ENCODE results near the gene ADAMTSL1. TPM values are rescaled to one million over a fixed set of nuclear protein-coding genes. Genes with fewer than 3 reads are reported as not detected.

The ADAMTSL1 gene
- total RNA-seq, 1 experiment from 2014 or later = 74.5 TPM

DNA sequence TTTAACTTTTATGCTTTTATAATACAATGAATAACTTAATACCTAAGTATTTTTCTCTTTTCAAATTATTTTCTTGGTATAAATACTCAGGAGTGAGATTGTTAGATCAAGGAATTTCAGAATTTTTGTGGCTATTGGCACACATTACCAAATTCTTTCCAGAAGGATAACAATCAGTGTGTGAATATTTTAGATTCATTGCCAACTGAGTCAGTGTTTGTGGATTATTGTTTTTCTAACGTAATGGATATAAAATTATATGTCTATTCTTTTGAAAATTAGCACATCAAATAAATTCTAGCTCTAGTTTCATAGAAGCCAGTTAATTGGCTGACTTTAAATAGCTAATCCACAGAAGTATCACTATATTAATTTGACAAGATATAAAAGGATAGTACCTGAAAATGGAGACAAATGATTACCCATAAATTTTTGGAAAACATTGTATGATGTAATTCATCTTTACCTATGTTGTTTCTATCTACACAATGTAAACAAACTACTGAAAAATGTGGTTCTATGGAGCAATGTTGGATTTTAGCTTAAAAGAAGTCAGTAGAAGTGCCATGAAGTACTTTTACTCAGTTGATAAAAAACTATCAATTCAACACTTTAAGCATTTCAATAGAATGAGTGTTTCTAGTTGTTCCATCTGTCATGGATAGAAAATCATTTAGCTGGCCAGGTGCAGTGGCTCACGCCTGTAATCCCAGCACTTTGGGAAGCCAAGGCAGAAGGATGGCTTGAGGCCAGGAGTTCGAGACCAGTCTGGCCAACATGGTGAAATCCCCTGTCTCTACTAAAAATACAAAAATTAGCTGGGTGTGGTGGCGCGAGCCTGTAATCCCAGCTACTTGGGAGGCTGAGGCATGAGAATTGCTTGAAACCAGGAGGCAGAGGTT is 185.1 kb downstream of the ADAMTSL1 start:
- DNase-seq (ENCODE audit: low read depth) = peak; percentile 59

DNA sequence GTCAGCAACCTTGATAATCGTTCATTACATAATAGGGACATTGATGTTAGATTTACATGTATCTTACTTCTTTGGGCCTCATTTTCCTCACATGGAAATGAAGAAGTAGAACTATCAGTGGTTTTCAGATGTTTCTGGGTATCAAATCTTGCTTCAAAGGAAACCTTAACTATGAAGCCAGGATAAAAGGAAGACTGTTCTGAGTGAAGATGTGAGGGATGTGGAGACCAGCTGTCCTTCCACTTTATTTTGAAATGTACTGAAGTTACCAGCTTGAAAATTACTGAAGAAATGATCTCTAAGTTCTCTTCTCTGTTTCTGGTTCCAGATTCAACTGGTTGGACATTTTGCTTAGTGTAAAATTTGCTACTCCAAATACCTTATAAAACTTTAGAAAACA is 186.0 kb downstream of the ADAMTSL1 start:
- no peak for DNase-seq (ENCODE audit: low read depth)

DNA sequence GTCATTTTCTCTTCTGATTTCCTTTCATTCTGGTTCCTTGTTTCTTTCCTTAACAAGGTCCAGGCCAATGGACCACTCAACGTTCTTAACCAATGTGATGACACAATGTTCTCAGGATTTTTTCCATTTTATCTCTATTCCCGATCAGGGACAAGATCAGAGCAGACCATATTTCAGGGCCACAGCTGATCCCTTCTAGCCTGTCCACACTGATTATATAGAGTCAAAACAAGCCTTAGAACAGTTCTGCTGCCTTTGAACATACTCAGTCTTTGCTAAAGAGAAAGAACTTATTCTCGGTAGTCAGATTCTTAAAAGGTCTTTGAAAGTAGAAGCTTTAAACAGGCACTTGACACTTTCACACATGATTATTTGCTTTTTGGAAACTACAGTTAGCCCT is 188.4 kb downstream of the ADAMTSL1 start:
- DNase-seq (ENCODE audit: low read depth) = no peak

DNA sequence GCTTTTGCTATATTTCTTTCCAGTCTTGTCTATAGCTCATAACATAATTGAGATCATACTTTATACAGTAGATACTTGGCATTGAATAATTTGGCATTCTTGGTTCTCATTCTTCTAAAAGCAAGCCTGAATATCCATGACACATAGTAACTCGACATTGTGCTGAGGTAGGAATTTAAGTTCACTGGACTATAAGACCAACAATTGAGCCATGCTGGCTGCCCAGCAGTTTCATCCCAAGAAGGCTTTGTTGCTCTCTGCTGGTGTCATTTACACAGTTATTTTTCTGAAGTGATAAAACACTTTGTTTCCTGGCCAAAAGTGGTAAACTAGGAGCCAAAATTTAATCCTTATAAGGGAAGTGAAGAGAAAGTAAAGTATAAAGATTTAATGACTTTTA is 192.0 kb downstream of the ADAMTSL1 start:
- peak; percentile 17 for DNase-seq (ENCODE audit: low read depth)

DNA sequence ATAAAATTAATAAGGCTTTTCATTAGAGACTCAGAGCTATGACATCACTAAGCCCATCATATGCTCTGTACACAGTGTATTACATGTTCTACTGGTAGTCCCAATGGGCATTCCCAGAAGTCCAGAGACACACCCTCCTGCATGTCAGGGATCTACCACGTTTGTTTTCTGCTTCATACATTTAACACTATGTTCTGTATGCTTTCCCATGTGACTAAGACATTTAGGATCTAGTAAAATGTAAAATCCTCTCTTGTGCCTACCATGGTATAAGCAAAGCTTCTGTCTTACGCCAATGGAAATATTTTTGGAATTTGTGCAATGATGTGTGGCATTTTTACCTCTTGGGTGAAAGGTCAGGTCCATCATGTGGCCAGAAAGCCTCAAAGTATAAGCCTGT is 192.4 kb downstream of the ADAMTSL1 start:
- peak; percentile 29 for DNase-seq (ENCODE audit: low read depth)

DNA sequence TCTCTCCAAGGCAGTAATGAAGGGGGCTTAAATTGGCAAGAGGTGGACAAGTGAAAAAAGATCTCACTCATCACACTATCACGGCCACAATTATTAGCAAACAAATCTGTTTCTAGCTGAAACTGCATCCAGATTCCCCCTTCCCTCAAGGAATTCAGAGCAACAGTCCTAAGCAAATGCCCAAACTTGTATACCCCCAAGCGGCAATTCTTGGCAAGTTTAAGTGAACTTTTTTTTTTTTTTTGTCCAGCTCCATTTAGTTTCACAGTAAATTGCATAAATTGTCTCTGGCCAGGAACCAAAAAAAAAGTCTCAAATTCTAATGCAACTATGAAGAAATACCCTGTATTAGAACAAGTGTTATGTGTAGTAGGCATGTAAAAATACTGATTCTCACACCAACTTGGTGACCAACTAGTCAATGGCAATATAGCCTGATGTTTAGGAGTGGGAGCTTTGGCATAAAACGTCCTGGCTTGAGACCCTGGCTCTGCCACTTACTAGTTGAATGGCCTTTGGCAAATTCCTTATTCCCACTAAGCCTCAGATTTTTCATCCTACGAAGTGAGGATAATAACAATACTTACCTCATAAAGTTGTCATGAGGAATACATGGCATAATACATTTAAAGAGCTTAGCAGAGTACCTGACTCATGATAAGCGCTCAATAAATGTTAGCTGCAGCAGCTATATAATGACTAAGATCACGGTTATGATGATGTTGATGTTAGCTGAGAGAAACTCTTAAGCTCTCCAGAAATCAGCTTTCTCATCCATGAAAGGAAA is 193.2 kb downstream of the ADAMTSL1 start:
- DNase-seq (ENCODE audit: low read depth) = peak; percentile 11

DNA sequence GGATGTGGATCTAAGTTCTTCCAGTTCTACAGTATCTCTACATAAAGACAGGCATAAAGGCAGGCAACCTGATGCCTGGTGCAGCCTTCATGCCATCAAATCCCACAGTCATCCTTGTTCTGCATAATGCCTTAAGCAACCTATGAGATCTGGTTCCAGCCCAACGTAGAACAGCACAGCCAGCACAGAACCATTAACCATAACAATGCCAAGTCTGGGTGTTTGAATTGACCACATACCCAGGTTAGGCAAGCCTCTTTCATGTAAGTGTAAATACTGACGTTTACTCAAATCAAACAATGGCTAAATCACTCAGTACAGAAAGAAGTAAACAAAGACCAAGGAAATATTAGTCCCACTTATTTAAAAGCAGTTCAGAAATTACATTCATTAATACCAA is 195.0 kb downstream of the ADAMTSL1 start:
- DNase-seq (ENCODE audit: low read depth) = no peak

DNA sequence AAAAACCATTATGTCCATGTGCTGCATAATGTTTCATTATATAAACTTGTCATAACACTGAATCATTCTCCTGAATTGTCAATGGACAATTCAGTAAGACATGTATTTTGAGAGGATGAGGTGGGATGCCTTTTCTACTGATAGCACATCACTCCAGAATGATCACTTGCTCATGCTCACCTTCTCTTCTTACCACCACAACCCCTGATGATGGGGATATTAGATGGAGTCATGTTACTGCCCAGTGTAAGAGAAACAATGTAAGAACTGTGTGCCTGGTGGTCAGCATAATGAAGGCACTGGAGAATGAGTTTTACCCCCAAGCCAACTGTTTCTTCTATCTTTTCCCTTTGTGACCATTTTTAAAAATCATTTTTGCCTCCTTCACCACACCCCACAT is 198.8 kb downstream of the ADAMTSL1 start:
- DNase-seq (ENCODE audit: low read depth) = peak; percentile 29

DNA sequence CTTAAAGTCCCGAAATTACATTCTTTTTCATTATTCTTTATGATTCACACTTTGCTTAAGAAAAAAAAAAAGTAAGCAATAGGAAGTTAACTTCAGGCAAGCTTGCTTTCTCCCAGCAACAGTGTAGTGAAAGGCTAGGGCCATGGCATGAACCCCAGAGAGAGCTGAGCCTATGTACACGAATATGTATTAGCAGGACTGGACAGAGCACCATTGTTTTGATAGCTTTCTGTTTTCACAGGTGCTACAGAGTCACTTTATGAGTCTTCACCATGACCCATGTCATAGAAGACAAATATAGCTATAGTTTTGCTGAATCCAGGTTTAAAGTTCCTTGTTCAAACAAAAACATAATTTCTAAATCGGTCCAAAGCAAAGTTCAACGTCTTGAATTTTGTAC is 199.2 kb downstream of the ADAMTSL1 start:
- peak; percentile 14 for DNase-seq (ENCODE audit: low read depth)

DNA sequence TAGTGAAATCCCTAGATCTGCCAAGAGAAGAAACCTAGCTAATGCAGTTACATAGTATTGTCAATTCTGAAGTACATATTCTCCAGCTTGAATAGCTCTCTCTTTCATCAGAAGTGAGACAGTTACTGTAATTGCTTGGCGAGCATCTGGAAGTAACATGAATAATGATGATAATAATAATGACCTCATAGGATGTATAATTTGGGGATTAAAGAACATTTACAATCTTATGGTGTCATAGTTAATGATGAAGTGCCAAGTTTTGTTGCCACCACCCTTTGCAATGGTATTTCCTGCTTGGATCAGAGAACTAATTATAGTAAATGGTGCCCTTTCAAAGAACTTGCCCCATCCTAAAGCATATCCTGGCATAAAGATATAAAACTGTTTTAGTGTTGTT is 201.4 kb downstream of the ADAMTSL1 start:
- no peak for DNase-seq (ENCODE audit: low read depth)

DNA sequence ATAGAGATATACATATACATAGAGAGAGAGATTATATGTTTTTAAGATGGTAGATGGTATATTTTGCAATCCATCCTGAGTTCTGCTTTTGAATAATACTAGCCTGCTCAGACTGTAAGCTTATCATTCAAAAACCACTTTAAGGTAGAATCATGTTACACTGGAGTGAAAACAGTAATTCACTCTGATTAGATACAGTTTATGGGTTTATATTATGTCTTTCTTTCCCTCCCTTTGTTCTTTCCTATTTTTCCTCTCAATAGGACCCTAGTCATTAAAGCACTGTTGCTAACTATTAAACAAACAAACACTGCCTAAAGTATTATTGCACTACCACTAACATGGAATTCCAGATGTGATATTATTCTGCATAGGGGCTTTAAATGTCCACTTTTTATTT is 202.0 kb downstream of the ADAMTSL1 start:
- DNase-seq (ENCODE audit: low read depth) = no peak

DNA sequence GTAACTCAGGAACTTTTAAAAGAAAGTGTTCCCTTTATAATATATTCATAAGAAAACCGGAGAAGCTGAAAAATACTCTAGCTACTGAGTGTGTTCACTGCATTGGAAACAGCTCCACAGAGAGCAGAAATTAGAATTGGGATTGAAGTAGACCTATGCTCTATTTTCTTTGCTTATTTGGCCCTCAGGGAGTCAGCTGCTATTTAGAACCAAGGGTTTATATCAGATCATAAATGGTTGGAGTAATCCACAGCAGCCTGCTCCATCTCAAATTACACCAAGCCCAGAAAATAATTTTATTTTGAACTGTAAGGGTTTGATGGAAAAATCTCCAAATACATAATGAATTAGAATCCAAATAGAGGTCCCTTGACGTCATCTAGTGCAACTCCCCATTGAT is 202.6 kb downstream of the ADAMTSL1 start:
- DNase-seq (ENCODE audit: low read depth) = peak; percentile 22

DNA sequence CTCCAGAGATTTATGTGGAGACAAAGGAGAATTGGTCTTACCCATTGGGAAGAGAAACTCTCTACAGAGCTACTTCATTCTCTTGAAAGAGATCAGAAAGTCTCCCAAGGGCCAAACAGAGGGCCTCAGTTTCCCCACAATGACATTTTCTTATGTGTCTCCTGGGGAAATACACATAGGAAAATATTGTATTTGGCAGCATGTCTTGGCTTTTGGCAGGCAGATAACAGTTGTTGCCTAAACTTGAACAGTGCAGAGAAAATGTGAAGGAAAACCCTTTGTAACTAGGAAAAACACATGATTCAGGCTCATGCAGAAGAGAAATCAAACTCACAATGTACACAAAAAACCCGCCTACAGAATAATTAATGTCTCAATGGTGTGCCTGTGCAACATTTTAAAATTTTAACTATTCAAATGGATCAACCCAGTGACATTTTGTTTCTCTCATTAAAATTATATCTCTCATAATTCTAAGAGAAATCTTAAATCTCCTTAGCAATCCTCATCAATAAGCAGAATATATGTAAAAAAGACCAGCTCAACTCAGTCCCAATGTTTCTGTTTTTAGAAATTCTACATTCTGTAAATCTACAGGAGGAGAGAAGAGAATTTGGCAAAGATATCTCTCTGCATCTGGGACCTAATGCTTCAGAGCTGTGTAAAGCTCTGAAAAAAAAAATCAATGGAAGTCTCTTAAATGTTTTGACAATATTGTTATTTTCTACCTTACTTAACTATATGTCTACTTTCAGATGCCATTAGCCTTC is 205.1 kb downstream of the ADAMTSL1 start:
- no peak for DNase-seq (ENCODE audit: low read depth)

DNA sequence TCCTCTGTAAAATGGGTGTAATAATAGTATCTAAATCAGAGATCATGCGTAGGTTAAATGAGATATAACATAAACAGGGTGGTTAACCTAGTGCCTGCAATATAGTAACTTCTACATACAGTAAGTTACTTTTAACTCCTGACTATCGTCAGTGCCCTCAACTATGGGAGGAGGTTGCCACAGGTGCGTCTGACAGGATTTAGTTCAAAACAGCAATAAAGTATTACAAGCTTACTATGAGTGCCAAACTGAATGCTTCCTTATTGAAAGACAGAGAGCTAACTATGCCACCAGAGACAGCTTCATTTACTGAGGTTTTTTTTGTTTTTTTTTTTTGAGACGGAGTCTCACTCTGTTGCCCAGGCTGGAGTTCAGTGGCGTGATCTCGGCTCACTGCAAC is 209.0 kb downstream of the ADAMTSL1 start:
- no peak for DNase-seq (ENCODE audit: low read depth)

DNA sequence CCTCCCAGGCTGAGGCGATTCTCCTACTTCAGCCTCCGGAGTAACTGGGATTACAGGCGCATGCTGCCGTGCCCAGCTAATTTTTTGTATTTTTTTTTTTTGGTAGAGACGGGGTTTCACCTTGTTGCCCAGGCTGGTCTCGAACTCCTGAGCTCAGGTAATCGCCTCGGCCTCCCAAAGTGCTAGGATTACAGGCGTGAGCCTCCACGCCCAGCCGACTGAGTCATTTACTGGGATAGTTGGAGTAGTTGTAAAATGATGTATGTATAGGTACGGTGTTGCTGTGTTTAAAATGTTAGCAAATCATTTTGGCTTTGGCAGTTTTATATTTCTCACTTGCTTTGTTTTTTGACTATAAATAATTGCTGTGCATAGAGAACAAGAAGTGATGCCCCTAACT is 209.4 kb downstream of the ADAMTSL1 start:
- no peak for DNase-seq (ENCODE audit: low read depth)

DNA sequence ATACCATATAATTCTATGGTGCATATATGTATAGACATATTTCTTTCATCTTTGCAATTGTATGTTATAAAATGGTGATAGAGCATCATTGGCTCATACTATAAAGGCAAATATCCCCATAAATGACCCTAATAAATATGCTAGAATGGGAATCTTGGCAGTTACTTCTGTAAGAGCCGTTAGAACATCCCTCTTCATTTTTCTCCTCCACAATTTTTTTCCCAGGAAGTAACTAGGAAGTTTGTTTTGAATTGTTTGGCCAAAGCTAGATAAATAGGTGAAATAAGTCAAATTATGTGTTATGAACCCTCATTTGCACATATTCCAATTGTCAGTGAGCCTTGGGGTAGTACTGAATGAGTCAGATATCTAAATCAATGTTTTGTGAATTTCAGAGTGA is 209.9 kb downstream of the ADAMTSL1 start:
- no peak for DNase-seq (ENCODE audit: low read depth)

DNA sequence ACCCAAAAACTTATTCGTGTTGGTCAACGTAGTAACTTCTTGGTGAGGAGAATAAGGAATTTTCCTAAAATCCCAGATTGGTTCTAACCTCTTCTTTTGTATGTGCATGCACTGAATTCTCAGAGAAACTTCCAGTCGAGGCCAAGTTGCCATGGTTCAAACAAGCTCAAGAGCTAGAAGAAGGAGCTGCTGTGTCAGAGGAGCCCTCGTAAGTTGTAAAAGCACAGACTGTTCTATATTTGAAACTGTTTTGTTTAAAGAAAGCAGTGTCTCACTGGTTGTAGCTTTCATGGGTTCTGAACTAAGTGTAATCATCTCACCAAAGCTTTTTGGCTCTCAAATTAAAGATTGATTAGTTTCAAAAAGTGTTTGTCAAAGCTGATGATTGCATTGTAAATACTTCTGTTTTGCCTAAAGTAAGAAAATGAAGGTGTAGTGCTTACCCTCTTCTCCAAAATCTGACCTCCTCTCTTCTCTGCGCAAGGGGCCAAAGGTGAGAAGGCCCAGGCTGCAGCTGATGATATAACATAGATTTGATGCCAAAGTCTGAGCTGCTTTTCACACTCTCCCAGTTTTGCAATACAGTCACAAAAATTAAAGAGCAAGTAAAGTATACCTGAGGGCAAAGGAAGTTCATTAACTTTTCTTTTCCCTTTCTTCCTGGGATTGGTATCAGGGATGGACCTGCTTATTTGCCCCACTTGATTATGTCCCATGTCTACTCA is 210.8 kb downstream of the ADAMTSL1 start:
- no peak for DNase-seq (ENCODE audit: low read depth)

DNA sequence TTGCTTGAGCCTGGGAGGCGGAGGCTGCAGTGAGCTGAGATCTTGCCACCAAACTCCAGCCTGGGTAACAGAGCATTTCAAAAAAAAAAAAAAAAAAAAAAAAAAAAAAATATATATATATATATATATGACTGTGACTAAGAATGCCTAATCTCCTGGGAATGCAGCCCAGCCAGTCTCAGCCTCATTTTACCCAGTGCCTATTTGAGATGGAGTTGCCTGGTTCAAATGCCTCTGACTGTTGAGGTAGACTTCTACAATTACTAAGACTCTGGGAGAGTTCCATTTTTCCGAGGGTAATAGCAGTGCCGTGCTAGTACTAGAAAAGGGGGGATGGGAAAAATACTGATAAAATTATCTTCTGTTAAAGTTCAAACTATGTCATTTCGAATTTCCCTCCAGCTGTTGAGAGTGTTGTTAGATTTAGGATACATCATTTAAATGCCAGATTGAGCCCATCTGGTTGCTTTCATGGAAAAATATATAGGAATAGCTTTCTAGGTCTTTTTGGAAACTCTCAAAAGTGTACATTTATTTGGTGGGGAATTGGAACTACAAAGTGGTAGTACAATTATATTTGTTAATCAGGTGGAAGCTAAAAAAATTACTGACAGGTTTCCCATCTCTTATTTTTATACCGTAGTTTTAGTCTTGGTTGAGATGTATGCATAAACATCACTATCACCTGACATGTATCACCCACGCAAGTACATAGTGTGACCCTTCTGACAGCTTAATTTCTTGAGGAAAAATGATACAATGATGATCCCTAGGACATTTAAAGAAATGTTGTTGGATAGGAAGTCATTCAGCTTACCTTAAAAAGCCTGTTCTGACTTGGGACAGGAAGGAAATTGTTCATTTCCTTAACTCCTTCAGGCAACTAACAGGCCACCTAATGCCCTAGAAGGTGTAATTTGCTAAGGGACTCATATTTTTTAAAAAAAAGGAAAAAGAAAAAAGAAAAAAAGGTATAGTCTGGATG is 214.9 kb downstream of the ADAMTSL1 start:
- no peak for DNase-seq (ENCODE audit: low read depth)

DNA sequence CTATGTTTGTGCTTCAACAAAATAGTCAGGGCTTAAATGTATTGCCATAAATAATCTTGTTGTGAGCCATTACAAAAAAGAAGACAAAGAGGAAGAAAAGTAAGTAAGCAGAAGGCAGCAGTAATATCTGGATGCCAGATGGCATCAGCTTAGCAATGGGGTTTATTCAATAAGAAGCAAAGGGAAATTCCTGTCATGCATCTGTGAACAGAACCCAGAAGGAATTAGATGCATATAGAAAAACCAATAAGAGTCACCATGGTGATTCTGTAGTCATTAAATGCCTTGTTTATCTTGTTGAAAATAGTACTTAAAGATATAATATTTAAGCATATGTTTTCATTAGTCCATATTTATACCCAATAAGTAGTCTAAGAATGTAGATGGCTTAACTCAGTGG is 216.0 kb downstream of the ADAMTSL1 start:
- DNase-seq (ENCODE audit: low read depth) = no peak

DNA sequence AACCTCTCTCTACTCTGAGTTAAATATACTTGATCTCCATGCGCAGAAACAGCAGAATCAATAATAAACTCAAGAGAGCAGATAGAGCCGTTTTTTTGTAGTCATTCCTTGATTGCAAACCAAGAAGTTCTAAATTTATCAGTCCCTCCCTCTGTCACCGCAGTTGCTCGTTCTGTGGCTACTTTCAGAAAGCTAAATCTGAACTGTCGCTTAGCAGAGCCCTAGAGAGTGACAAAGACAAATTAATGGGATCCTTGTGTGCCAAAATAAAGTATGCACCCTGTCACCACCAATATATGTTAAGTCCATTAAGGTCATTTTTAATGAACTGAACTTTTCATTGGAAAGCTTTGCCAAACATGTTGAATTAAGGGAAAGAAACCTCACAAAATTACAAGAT is 218.3 kb downstream of the ADAMTSL1 start:
- DNase-seq (ENCODE audit: low read depth) = no peak
